C4-2B (cell line): Measurements from ENCODE around the gene GRK5.

Experiments
- CTCF ChIP-seq: fragments of 450-650 bp; conservative IDR thresholded peaks from 2 replicates; pipeline ENCODE4 v1.5.1; 2017; ENCODE audit warnings: mild to moderate bottlenecking
- ZFX ChIP-seq: fragments of 450-650 bp; IDR thresholded peaks from 2 replicates; pipeline ENCODE4 v1.6.1; 2017

GRCh38 chr10:119421891-119422681 lies 214.7 kb downstream of the GRK5 start:
- TF ChIP-seq CTCF (no peak), ZFX (no peak)
